ENCODE measurements around the gene USP40. TPM values are rescaled to one million over a fixed set of nuclear protein-coding genes. Genes with fewer than 3 reads are reported as not detected.

Gene USP40
- total and polyA plus RNA-seq, 2 of the 8 experiments (the other 6 are each of a cell fraction or from before 2014, with no cell fraction given), result 12.0 to 15.7 TPM

DNA sequence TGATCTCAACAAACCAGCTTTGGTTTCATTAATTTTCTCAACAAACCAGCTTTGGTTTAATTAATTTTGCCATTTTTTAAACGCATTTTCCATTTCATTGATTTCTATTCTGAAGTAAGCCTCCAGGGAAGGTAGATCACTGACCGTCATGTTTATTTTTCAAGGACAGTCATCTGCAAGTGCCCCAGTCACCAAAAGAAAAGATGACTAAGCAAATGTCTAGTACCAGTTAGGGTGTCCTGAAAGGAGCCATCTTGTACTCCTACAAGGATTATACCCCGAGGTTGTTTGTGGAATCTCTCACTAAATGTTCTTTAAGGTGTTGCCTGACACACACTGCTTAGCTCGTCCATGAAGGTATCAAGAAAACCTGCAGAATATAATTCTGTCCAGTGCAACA, 44.7 kb upstream of the USP40 start (continued):
- TF ChIP-seq RXRA (IDR thresholded peaks at IDR 0.05; ENCODE audit: insufficient read depth, low read depth, low read length), result no peak
